Measurements from ENCODE around the gene ASTN2. TPM values are rescaled to one million over a fixed set of nuclear protein-coding genes. Genes with fewer than 3 reads are reported as not detected.

The ASTN2 gene
- total RNA-seq, 2 experiments from 2014 or later: 1.7 to 4.2 TPM

GRCh38 chr9:116875576-116875975 is 539.3 kb downstream of the ASTN2 start:
- H3K9me3 ChIP-seq (ENCODE audit: low read length): 0 out of 2 replicates have a peak, but pooled peaks cover 7% of the 10 kb centered on the region
- H4K20me1 ChIP-seq (ENCODE audit: insufficient read depth, low read length): no peaks in the 10 kb centered on the region
- no peak overlapping the region for H3K27ac ChIP-seq (ENCODE audit: low read depth, low read length, poor library complexity, severe bottlenecking)
- H2AFZ ChIP-seq (ENCODE audit: low read length): no peak overlapping the region
- DNase-seq (ENCODE audit: low spot score): no peak
- BruUV-seq (replicated peaks): no TSS peak
- intact Hi-C loops (cut with micrococcal nuclease; ENCODE audit: unreplicated experiment): no loop called here
- no peaks in the 10 kb centered on the region for H3K36me3 ChIP-seq (ENCODE audit: insufficient read depth, low read length)
- POLR2A ChIA-PET: no interaction called here
- CTCF ChIA-PET (ENCODE audit: unreplicated experiment): no interaction called here
- no peaks in the 10 kb centered on the region for H3K4me1 ChIP-seq (ENCODE audit: insufficient read depth, low read length, poor library complexity, severe bottlenecking)
- TF ChIP-seq EZH2phosphoT487 (IDR thresholded peaks at IDR 0.05; ENCODE audit: borderline replicate concordance, low read depth, low read length) (no peak), CTCF (conservative IDR thresholded peaks at IDR 0.05; ENCODE audit: low read length) (no peak)
- H3K4me2 ChIP-seq (ENCODE audit: low read length): no peak overlapping the region
- H3K79me2 ChIP-seq (ENCODE audit: insufficient read depth, low read depth, low read length): no peaks in the 10 kb centered on the region
- H3K9me2 ChIP-seq (ENCODE audit: insufficient read depth, low read length): no peaks in the 10 kb centered on the region
- no peak overlapping the region for H3K4me3 ChIP-seq (ENCODE audit: low read depth, low read length, poor library complexity, severe bottlenecking)

GRCh38 chr9:116873937-116874914 is 540.6 kb downstream of the ASTN2 start:
- Histone ChIP-seq H3K79me2 (ENCODE audit: insufficient read depth, low read depth, low read length) (no peaks in the 10 kb centered on the region), H3K9me2 (ENCODE audit: insufficient read depth, low read length) (no peaks in the 10 kb centered on the region), H3K36me3 (ENCODE audit: insufficient read depth, low read length) (no peaks in the 10 kb centered on the region), H4K20me1 (ENCODE audit: insufficient read depth, low read length) (no peaks in the 10 kb centered on the region), H3K9me3 (ENCODE audit: low read length) (0 out of 2 replicates have a peak, but pooled peaks cover 7% of the 10 kb centered on the region), H3K4me1 (ENCODE audit: insufficient read depth, low read length, poor library complexity, severe bottlenecking) (no peaks in the 10 kb centered on the region), H3K4me3 (ENCODE audit: low read depth, low read length, poor library complexity, severe bottlenecking) (no peak overlapping the region), H3K27ac (ENCODE audit: low read depth, low read length, poor library complexity, severe bottlenecking) (no peak overlapping the region), H2AFZ (ENCODE audit: low read length) (no peak overlapping the region), H3K4me2 (ENCODE audit: low read length) (no peak overlapping the region)
- POLR2A ChIA-PET: interaction anchor here (0.8 kb wide), 1 partner anchor 9 kb away, joined by 4 read pairs; no protein-coding TSS in a partner anchor
- no TSS peak for BruUV-seq (replicated peaks)
- CTCF ChIA-PET (ENCODE audit: unreplicated experiment): no interaction called here
- TF ChIP-seq CTCF (conservative IDR thresholded peaks at IDR 0.05; ENCODE audit: low read length): no peak
- no peak for TF ChIP-seq EZH2phosphoT487 (IDR thresholded peaks at IDR 0.05; ENCODE audit: borderline replicate concordance, low read depth, low read length)
- no peak for DNase-seq (ENCODE audit: low spot score)
- intact Hi-C loops (cut with micrococcal nuclease; ENCODE audit: unreplicated experiment): no loop called here

GRCh38 chr9:116873491-116873890 is 541.4 kb downstream of the ASTN2 start:
- DNase-seq (ENCODE audit: low spot score): no peak
- Histone ChIP-seq H3K9me2 (ENCODE audit: insufficient read depth, low read length) (no peaks in the 10 kb centered on the region), H3K36me3 (ENCODE audit: insufficient read depth, low read length) (no peaks in the 10 kb centered on the region), H3K79me2 (ENCODE audit: insufficient read depth, low read depth, low read length) (no peaks in the 10 kb centered on the region), H2AFZ (ENCODE audit: low read length) (no peak overlapping the region), H3K9me3 (ENCODE audit: low read length) (0 out of 2 replicates have a peak, but pooled peaks cover 7% of the 10 kb centered on the region), H3K27ac (ENCODE audit: low read depth, low read length, poor library complexity, severe bottlenecking) (no peak overlapping the region), H3K4me2 (ENCODE audit: low read length) (no peak overlapping the region), H3K4me3 (ENCODE audit: low read depth, low read length, poor library complexity, severe bottlenecking) (no peak overlapping the region), H3K4me1 (ENCODE audit: insufficient read depth, low read length, poor library complexity, severe bottlenecking) (no peaks in the 10 kb centered on the region), H4K20me1 (ENCODE audit: insufficient read depth, low read length) (no peaks in the 10 kb centered on the region)
- POLR2A ChIA-PET: no interaction called here
- TF ChIP-seq CTCF (conservative IDR thresholded peaks at IDR 0.05; ENCODE audit: low read length) (no peak), EZH2phosphoT487 (IDR thresholded peaks at IDR 0.05; ENCODE audit: borderline replicate concordance, low read depth, low read length) (no peak)
- no TSS peak for BruUV-seq (replicated peaks)
- CTCF ChIA-PET (ENCODE audit: unreplicated experiment): no interaction called here
- intact Hi-C loops (cut with micrococcal nuclease; ENCODE audit: unreplicated experiment): no loop called here
